Activated CD4-positive, alpha-beta memory T cell treated with anti-CD3 and anti-CD28 coated beads for 36 hours (primary cell): ENCODE data around the gene RAB31. TPM values are rescaled to one million over a fixed set of nuclear protein-coding genes. Genes with fewer than 3 reads are reported as not detected.

Source experiments
- CTCF ChIA-PET: fragments of 350-600 bp; sonication (Branson Sonifier 250); formaldehyde crosslinking; loops from one replicate; lab custom pipeline; 2021; ENCODE audit warnings: antibody characterized with exemption, inconsistent platforms; lab: Charles Lee
- POLR2A ChIA-PET: fragments of 350-600 bp; sonication (Branson Sonifier 250); formaldehyde crosslinking; loops from one replicate; lab custom pipeline; 2021; ENCODE audit warnings: antibody characterized with exemption; lab: Charles Lee
- DNase-seq: peaks from one replicate; pipeline ENCODE4 v3.0.0-alpha.2; 2020
- H3K27ac Mint-ChIP-seq: one replicate; pipeline ENCODE4 v1.8.0; 2021; ENCODE audit warnings: mixed read lengths
- H3K27me3 Mint-ChIP-seq: one replicate; pipeline ENCODE4 v1.8.0; 2021; ENCODE audit warnings: mixed read lengths
- H3K36me3 Mint-ChIP-seq: one replicate; pipeline ENCODE4 v1.8.0; 2021; ENCODE audit warnings: mixed read lengths
- H3K4me1 Mint-ChIP-seq: one replicate; pipeline ENCODE4 v1.8.0; 2021; ENCODE audit warnings: low read depth, mixed read lengths
- H3K4me3 Mint-ChIP-seq: one replicate; pipeline ENCODE4 v1.8.0; 2021; ENCODE audit warnings: mild to moderate bottlenecking, mixed read lengths
- H3K9me3 Mint-ChIP-seq: one replicate; pipeline ENCODE4 v1.8.0; 2021; ENCODE audit warnings: mixed read lengths
- intact Hi-C: fragments of 100-400 bp; cut with micrococcal nuclease; formaldehyde crosslinking; loops from one replicate; pipeline ENCODE4 v1.15.1; 2023
- total RNA-seq, 2 experiments: library from RNA; stranded (reverse); gene quantifications; one replicate each; pipeline ENCODE4 v1.2.3, GENCODE V29; 2021

RAB31 gene
- total RNA-seq, 2 experiments from 2014 or later = 0.58 to 0.71 TPM

DNA sequence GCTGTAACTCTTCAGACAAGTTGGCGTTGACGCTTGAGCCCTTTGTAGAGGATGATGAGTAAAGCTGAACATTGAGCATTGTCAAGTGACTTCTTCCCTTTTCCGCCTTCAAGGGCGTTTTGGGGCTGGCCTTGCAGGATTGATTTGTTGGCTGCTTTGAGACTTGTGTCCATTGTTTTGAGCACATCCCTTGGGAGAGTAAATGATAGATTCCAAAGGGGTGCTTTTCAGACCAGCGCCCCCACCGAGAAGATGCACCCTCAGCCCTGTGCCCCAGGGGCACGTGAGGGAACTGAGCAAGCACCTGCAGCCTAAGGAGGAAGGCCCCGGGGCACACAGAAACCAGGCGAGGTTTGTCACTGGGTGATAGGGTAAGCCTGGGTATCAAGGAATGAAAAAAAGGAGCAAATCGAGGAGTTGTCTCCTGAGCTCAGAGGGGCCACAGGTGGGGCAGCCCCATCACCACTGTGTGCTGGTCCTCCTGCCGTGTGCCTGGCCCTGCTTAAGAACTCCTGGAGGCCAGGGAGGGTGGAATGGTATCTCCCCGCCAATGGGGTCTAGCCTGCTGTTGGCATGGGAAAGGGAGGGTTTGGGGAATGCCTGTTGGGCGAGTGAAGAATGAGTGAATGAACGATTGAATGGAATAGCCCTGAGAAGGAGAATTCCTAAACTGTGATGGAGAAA lies 64.0 kb downstream of the RAB31 start:
- POLR2A ChIA-PET = no interaction called here
- intact Hi-C loops = no loop called here

DNA sequence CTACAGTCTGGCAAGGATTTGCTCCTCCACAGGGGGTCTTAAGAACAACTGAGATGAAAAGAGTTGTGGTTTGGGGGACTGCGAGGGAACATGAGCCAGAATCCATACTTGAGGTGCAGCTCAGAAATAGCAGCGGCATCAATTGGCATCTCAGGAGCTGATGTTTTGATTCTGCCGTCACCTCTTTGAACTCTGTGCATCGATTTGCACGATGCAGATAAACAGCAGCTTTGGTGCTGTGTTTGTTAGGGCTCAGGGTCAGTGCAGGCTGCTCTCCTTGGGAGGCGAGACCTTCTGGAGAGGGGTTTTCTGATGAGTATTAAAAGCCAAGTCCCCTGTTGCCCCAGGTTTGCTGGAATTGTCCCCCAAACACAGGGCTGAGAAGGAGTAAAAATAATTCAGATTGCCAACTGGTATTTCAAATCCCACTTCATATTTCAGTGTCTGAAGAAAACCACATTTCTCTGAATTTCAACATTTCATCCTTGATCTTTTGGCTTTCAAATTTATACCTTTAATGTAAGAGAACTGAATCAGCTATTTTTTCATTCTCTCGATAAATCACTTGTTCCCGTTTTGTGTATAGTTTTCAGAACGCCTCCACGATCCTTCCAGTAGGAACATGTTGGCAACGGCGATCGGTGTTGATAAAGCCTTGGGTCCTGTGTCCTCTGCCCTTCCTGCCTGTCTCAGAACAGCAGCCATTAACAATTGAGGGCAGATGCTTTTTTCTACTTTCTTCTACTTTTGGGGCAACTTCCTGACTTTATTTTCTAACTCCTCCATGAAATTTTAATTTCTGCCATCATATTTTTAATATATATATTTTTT lies 65.0 kb downstream of the RAB31 start:
- ChIA-PET POLR2A (no interaction called here), CTCF (interaction anchor here (1.2 kb wide), 1 partner anchor 18 kb away, joined by 3 read pairs; no protein-coding TSS in a partner anchor)
- H3K27ac Mint-ChIP-seq = no peak overlapping the region

More for the DNA sequence above, 64.0 kb downstream of the RAB31 start:
- H3K27ac Mint-ChIP-seq = no peak overlapping the region
- no peak overlapping the region for H3K4me3 Mint-ChIP-seq
- no peaks in the 10 kb centered on the region for H3K4me1 Mint-ChIP-seq
- DNase-seq = no peak
- H3K36me3 Mint-ChIP-seq = no peaks in the 10 kb centered on the region
- H3K9me3 Mint-ChIP-seq = no peaks in the 10 kb centered on the region
- CTCF ChIA-PET = interaction anchor here (1.2 kb wide), 1 partner anchor 17 kb away, joined by 3 read pairs; no protein-coding TSS in a partner anchor
- H3K27me3 Mint-ChIP-seq = peaks cover 26% of the 10 kb centered on the region

DNA sequence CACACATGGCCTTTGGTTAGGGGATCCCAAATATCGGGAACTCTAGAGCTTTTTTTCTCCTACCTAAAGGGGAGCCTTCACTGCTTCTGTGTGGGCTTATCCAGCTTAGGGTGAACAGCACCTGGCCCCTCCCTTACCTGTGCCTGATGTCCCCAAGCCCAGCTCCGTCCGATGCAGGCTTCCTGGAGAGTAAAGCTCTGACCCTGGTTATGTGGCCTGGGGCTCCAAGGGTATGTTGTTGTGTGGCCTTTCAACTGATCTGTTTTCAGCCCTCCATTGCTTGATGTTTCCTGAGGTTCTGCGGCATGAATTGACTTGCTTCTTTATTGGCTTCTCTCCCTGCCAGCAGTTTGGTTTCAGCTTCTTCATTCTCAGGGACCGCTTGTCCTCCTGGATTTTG lies 66.0 kb downstream of the RAB31 start:
- Mint-ChIP-seq H3K27me3 (peaks cover 26% of the 10 kb centered on the region), H3K4me3 (no peak overlapping the region), H3K36me3 (no peaks in the 10 kb centered on the region), H3K27ac (no peak overlapping the region), H3K4me1 (no peaks in the 10 kb centered on the region), H3K9me3 (no peaks in the 10 kb centered on the region)
- no peak for DNase-seq
- intact Hi-C loops = no loop called here
- POLR2A ChIA-PET = no interaction called here
- CTCF ChIA-PET = no interaction called here

More for the DNA sequence above, 65.0 kb downstream of the RAB31 start:
- H3K4me1 Mint-ChIP-seq = no peaks in the 10 kb centered on the region
- H3K36me3 Mint-ChIP-seq = no peaks in the 10 kb centered on the region
- intact Hi-C loops = no loop called here
- H3K9me3 Mint-ChIP-seq = no peaks in the 10 kb centered on the region
- no peak for DNase-seq
- peaks cover 26% of the 10 kb centered on the region for H3K27me3 Mint-ChIP-seq
- H3K4me3 Mint-ChIP-seq = no peak overlapping the region

DNA sequence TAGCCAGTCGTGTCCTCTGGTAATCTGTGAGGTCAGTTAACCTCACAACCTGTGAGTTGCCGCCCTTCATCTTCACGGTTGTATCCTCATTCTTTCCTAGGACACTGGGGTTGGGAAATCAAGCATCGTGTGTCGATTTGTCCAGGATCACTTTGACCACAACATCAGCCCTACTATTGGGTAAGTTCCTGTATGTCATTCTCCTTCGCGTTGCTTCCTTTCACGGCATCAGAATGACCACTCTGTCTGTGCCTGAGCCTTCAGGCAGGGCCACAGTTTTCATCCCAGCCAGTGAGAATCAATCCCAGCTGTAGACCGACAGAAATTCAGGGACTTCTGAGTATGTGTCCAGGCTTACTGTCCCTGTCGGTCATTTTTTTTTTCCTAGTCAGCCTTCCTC lies 67.1 kb downstream of the RAB31 start:
- H3K4me1 Mint-ChIP-seq = no peaks in the 10 kb centered on the region
- H3K9me3 Mint-ChIP-seq = no peaks in the 10 kb centered on the region
- H3K4me3 Mint-ChIP-seq = no peak overlapping the region
- DNase-seq = no peak
- no peaks in the 10 kb centered on the region for H3K36me3 Mint-ChIP-seq
- POLR2A ChIA-PET = no interaction called here
- CTCF ChIA-PET = no interaction called here
- no peak overlapping the region for H3K27ac Mint-ChIP-seq
- intact Hi-C loops = no loop called here
- peaks cover 26% of the 10 kb centered on the region for H3K27me3 Mint-ChIP-seq

- H3K27ac Mint-ChIP-seq = no peak overlapping the region
- H3K36me3 Mint-ChIP-seq = no peaks in the 10 kb centered on the region
- no peaks in the 10 kb centered on the region for H3K9me3 Mint-ChIP-seq
- ChIA-PET CTCF (no interaction called here), POLR2A (no interaction called here)
- no peak for DNase-seq
- no peak overlapping the region for H3K4me3 Mint-ChIP-seq
- H3K27me3 Mint-ChIP-seq = peaks cover 8% of the 10 kb centered on the region
- no peaks in the 10 kb centered on the region for H3K4me1 Mint-ChIP-seq
- intact Hi-C loops = no loop called here
These were observed 71.5 kb downstream of the RAB31 start for GRCh38 chr18:9779630-9780029.

DNA sequence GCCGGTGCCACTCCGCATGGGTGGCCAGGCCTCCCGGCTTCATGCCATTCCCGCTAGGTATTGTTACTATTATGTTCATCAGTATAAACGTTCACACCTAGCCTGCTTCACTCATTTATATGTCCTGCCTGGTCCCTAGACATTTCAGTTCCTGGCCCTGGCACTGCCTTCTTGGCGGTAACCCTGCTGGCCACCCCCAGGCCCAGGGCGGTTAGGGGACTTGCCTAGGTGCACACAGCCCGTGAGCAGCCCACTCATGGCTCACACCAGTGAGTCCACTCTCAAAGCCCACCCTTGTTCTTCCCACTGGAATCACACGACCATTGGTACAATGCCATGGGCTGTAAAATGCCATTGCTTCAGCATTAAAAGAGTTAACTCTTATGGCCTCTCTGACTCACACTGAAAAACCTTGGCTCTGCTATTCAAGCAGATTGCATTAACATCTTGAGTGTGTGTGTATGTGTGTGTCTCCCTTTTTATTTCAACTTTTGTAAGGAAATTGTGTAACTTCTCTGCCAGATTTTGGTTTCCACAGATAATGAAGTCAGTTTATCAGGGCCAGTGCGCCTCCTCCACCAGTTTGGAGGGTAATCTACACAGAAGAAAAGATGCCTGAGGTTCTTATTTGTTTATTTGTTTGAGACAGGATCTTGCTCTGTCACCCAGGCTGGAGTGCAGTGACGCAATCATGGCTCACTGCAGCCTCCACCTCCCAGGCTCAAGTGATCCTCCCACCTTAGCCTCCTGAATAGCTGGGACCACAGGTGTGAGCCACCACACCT lies 74.2 kb downstream of the RAB31 start:
- CTCF ChIA-PET = no interaction called here

DNA sequence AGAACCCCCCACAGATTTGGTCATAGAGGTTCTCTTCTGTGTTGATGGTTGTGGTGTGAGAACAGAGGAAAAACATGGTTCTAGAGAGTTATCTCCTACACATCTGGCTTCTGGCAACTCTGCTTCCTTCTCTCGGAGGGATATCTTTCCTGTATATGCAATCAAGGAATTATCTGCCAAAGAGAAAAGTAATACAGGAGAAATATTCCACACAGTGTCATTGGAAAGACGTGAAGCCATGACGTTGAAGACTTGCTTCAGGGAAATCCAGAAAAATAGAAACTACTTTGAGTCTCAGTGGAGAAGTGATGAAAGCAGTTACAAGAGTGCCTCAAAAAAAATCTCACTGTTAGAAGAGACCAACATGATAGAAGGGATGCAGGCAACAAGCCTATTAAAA lies 78.5 kb downstream of the RAB31 start:
- Mint-ChIP-seq H3K4me1 (no peaks in the 10 kb centered on the region), H3K36me3 (peaks cover 2% of the 10 kb centered on the region), H3K27me3 (peaks cover 14% of the 10 kb centered on the region), H3K9me3 (peaks cover 3% of the 10 kb centered on the region), H3K27ac (no peak overlapping the region), H3K4me3 (no peak overlapping the region)
- ChIA-PET POLR2A (no interaction called here), CTCF (no interaction called here)
- intact Hi-C loops = no loop called here
- DNase-seq = no peak

More for the DNA sequence above, 74.2 kb downstream of the RAB31 start:
- Mint-ChIP-seq H3K4me1 (no peaks in the 10 kb centered on the region), H3K27me3 (peaks cover 11% of the 10 kb centered on the region), H3K36me3 (no peaks in the 10 kb centered on the region), H3K27ac (no peak overlapping the region), H3K4me3 (no peak overlapping the region), H3K9me3 (no peaks in the 10 kb centered on the region)
- POLR2A ChIA-PET = no interaction called here
- DNase-seq = no peak
- intact Hi-C loops = no loop called here

GRCh38 chr18:9787036-9787435 lies 78.9 kb downstream of the RAB31 start:
- CTCF ChIA-PET = no interaction called here

DNA sequence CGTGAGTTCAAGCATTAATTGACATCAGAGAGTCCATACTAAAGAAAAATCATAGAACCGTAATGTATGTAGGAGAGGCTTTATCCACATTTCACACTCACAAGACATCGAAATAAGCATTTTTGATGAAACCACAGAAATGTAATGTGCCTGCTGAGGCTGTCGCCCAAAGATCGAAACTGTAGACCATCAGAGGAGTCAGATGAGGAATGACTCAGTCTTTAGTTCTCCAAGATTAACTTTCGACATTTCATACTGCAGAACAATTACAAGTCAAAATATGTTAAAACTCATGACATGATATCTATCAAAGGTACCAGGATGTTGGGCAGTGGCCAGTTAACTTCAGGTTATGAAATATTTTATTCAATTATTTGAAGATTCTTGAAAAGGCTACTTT lies 79.6 kb downstream of the RAB31 start:
- Mint-ChIP-seq H3K27me3 (peaks cover 17% of the 10 kb centered on the region), H3K4me3 (no peak overlapping the region), H3K4me1 (no peaks in the 10 kb centered on the region), H3K36me3 (peaks cover 2% of the 10 kb centered on the region), H3K9me3 (peaks cover 3% of the 10 kb centered on the region), H3K27ac (no peak overlapping the region)
- intact Hi-C loops = no loop called here
- no peak for DNase-seq
- POLR2A ChIA-PET = no interaction called here
- CTCF ChIA-PET = no interaction called here

More at GRCh38 chr18:9787036-9787435, 78.9 kb downstream of the RAB31 start:
- H3K27me3 Mint-ChIP-seq = peaks cover 14% of the 10 kb centered on the region
- no peak overlapping the region for H3K4me3 Mint-ChIP-seq
- no peak overlapping the region for H3K27ac Mint-ChIP-seq
- no peak for DNase-seq
- no peaks in the 10 kb centered on the region for H3K4me1 Mint-ChIP-seq
- intact Hi-C loops = no loop called here
- peaks cover 3% of the 10 kb centered on the region for H3K9me3 Mint-ChIP-seq
- POLR2A ChIA-PET = no interaction called here
- H3K36me3 Mint-ChIP-seq = peaks cover 2% of the 10 kb centered on the region

GRCh38 chr18:9788140-9788539 lies 80.0 kb downstream of the RAB31 start:
- Mint-ChIP-seq H3K27me3 (peaks cover 18% of the 10 kb centered on the region), H3K9me3 (peaks cover 3% of the 10 kb centered on the region), H3K36me3 (peaks cover 2% of the 10 kb centered on the region), H3K27ac (no peak overlapping the region), H3K4me3 (no peak overlapping the region), H3K4me1 (no peaks in the 10 kb centered on the region)
- ChIA-PET POLR2A (no interaction called here), CTCF (no interaction called here)
- intact Hi-C loops = no loop called here
- DNase-seq = no peak

- ChIA-PET POLR2A (no interaction called here), CTCF (no interaction called here)
- Mint-ChIP-seq H3K36me3 (peaks cover 2% of the 10 kb centered on the region), H3K4me3 (no peak overlapping the region), H3K4me1 (no peaks in the 10 kb centered on the region), H3K9me3 (peaks cover 3% of the 10 kb centered on the region), H3K27ac (no peak overlapping the region), H3K27me3 (peaks cover 19% of the 10 kb centered on the region)
- DNase-seq = no peak
- intact Hi-C loops = no loop called here
These were observed 80.8 kb downstream of the RAB31 start for GRCh38 chr18:9788860-9789259.

- peaks cover 2% of the 10 kb centered on the region for H3K36me3 Mint-ChIP-seq
- H3K4me3 Mint-ChIP-seq = no peak overlapping the region
- H3K9me3 Mint-ChIP-seq = peaks cover 3% of the 10 kb centered on the region
- DNase-seq = no peak
- ChIA-PET CTCF (interaction anchor here (0.8 kb wide), 1 partner anchor 19 kb away, joined by 4 read pairs; no protein-coding TSS in a partner anchor), POLR2A (no interaction called here)
- intact Hi-C loops = no loop called here
- no peak overlapping the region for H3K27ac Mint-ChIP-seq
- peaks cover 24% of the 10 kb centered on the region for H3K27me3 Mint-ChIP-seq
- H3K4me1 Mint-ChIP-seq = no peaks in the 10 kb centered on the region
These were observed 82.2 kb downstream of the RAB31 start for GRCh38 chr18:9790261-9790660.
